SJSA1 (cell line): ENCODE results near the gene PAGR1. TPM values are rescaled to one million over a fixed set of nuclear protein-coding genes. Genes with fewer than 3 reads are reported as not detected.

ENCODE experiments used
- DNase-seq, 2 experiments: peaks; one replicate each; pipeline ENCODE4 v3.0.0-alpha.2; 2015 to 2020; ENCODE audit warnings: low spot score in 2 of 2, low read depth in 1 of 2
- H3K27ac ChIP-seq: fragments of 250-450 bp; sonication (Bioruptor Pico); 2 replicates; pipeline ENCODE4 v1.5.1; 2020; ENCODE audit warnings: mild to moderate bottlenecking, moderate library complexity
- H3K27me3 ChIP-seq: fragments of 250-450 bp; sonication (Bioruptor Pico); replicated peaks from 2 replicates; pipeline ENCODE4 v1.5.1; 2020; ENCODE audit warnings: mild to moderate bottlenecking, moderate library complexity
- H3K36me3 ChIP-seq: fragments of 250-450 bp; sonication (Bioruptor Pico); 2 replicates; pipeline ENCODE4 v1.5.1; 2020; ENCODE audit warnings: mild to moderate bottlenecking
- H3K4me1 ChIP-seq: fragments of 250-450 bp; sonication (Bioruptor Pico); replicated peaks from 2 replicates; pipeline ENCODE4 v1.6.1; 2021; ENCODE audit warnings: mild to moderate bottlenecking
- H3K4me3 ChIP-seq: fragments of 250-450 bp; sonication (Bioruptor Pico); 2 replicates; pipeline ENCODE4 v1.5.1; 2020; ENCODE audit warnings: mild to moderate bottlenecking
- H3K9me3 ChIP-seq: fragments of 250-450 bp; sonication (Bioruptor Pico); replicated peaks from 2 replicates; pipeline ENCODE4 v1.5.1; 2020; ENCODE audit warnings: mild to moderate bottlenecking
- total RNA-seq: library from RNA; depleted of rRNA; stranded (reverse); fragments of >200 nt; shearing (Covaris generic); gene quantifications from 2 replicates; pipeline ENCODE4 v1.2.3, GENCODE V29; 2014

PAGR1 gene
- total RNA-seq, 1 experiment from 2014 or later = 39.3 TPM

GRCh38 chr16:29844575-29845331 is 28.8 kb downstream of the PAGR1 start:
- DNase-seq = no peak
- H3K27me3 ChIP-seq = no peaks in the 10 kb centered on the region
- H3K4me3 ChIP-seq = no peak overlapping the region
- no peaks in the 10 kb centered on the region for H3K9me3 ChIP-seq
- peaks cover 75% of the 10 kb centered on the region for H3K36me3 ChIP-seq
- peaks cover 5% of the 10 kb centered on the region; the same call in 1 of the 2 replicates for H3K4me1 ChIP-seq
- H3K27ac ChIP-seq = no peak overlapping the region

GRCh38 chr16:29845656-29846055 is 29.7 kb downstream of the PAGR1 start:
- H3K36me3 ChIP-seq = peaks cover 66% of the 10 kb centered on the region
- H3K9me3 ChIP-seq = no peaks in the 10 kb centered on the region
- no peak for DNase-seq
- H3K4me1 ChIP-seq = peaks cover 5% of the 10 kb centered on the region; the same call in 1 of the 2 replicates
- no peaks in the 10 kb centered on the region for H3K27me3 ChIP-seq
- no peak overlapping the region for H3K27ac ChIP-seq
- H3K4me3 ChIP-seq = no peak overlapping the region

- H3K36me3 ChIP-seq = peaks cover 47% of the 10 kb centered on the region
- H3K4me1 ChIP-seq = peaks cover 5% of the 10 kb centered on the region; the same call in 1 of the 2 replicates
- no peak overlapping the region for H3K27ac ChIP-seq
- no peaks in the 10 kb centered on the region for H3K9me3 ChIP-seq
- no peak overlapping the region for H3K4me3 ChIP-seq
- no peaks in the 10 kb centered on the region for H3K27me3 ChIP-seq
- peak; percentile 42 to 80 for DNase-seq
These were observed 32.7 kb downstream of the PAGR1 start for GRCh38 chr16:29848420-29849297.

- H3K27ac ChIP-seq = no peak overlapping the region
- no peak for DNase-seq
- H3K27me3 ChIP-seq = no peaks in the 10 kb centered on the region
- H3K4me3 ChIP-seq = no peak overlapping the region
- peaks cover 39% of the 10 kb centered on the region for H3K36me3 ChIP-seq
- peaks cover 5% of the 10 kb centered on the region; the same call in 1 of the 2 replicates for H3K4me1 ChIP-seq
- H3K9me3 ChIP-seq = no peaks in the 10 kb centered on the region
These were observed 33.6 kb downstream of the PAGR1 start for GRCh38 chr16:29849505-29849904.

GRCh38 chr16:29850998-29851397 is 35.0 kb downstream of the PAGR1 start:
- H3K9me3 ChIP-seq = no peaks in the 10 kb centered on the region
- H3K4me3 ChIP-seq = no peak overlapping the region
- H3K36me3 ChIP-seq = peaks cover 26% of the 10 kb centered on the region
- peaks cover 5% of the 10 kb centered on the region; the same call in 1 of the 2 replicates for H3K4me1 ChIP-seq
- H3K27ac ChIP-seq = no peak overlapping the region
- no peaks in the 10 kb centered on the region for H3K27me3 ChIP-seq
- DNase-seq = no peak

- Histone ChIP-seq H3K4me3 (no peak overlapping the region), H3K27ac (no peak overlapping the region), H3K27me3 (no peaks in the 10 kb centered on the region), H3K4me1 (peaks cover 5% of the 10 kb centered on the region; the same call in 1 of the 2 replicates), H3K36me3 (peaks cover 9% of the 10 kb centered on the region), H3K9me3 (no peaks in the 10 kb centered on the region)
- no peak for DNase-seq
These were observed 36.7 kb downstream of the PAGR1 start for GRCh38 chr16:29852654-29853053.

- no peaks in the 10 kb centered on the region for H3K4me1 ChIP-seq
- H3K9me3 ChIP-seq = no peaks in the 10 kb centered on the region
- no peak overlapping the region for H3K4me3 ChIP-seq
- no peaks in the 10 kb centered on the region for H3K27me3 ChIP-seq
- peaks cover 13% of the 10 kb centered on the region for H3K36me3 ChIP-seq
- H3K27ac ChIP-seq = no peak overlapping the region
- DNase-seq = no peak
These were observed 38.7 kb downstream of the PAGR1 start for GRCh38 chr16:29854520-29855100.

- Histone ChIP-seq H3K36me3 (peaks cover 30% of the 10 kb centered on the region), H3K9me3 (no peaks in the 10 kb centered on the region), H3K4me3 (no peak overlapping the region), H3K27ac (no peak overlapping the region), H3K27me3 (no peaks in the 10 kb centered on the region), H3K4me1 (0 out of 2 replicates have a peak, but pooled peaks cover 5% of the 10 kb centered on the region)
- DNase-seq = no peak
These were observed 41.3 kb downstream of the PAGR1 start for GRCh38 chr16:29857133-29857760.

GRCh38 chr16:29858149-29858849 is 42.3 kb downstream of the PAGR1 start:
- DNase-seq = no peak
- H3K4me1 ChIP-seq = 0 out of 2 replicates have a peak, but pooled peaks cover 5% of the 10 kb centered on the region
- H3K9me3 ChIP-seq = no peaks in the 10 kb centered on the region
- H3K27ac ChIP-seq = no peak overlapping the region
- peaks cover 33% of the 10 kb centered on the region for H3K36me3 ChIP-seq
- H3K27me3 ChIP-seq = no peaks in the 10 kb centered on the region
- no peak overlapping the region for H3K4me3 ChIP-seq

- Histone ChIP-seq H3K4me3 (no peak overlapping the region), H3K27me3 (no peaks in the 10 kb centered on the region), H3K36me3 (peaks cover 33% of the 10 kb centered on the region), H3K27ac (no peak overlapping the region), H3K9me3 (no peaks in the 10 kb centered on the region), H3K4me1 (peaks cover 9% of the 10 kb centered on the region; the same call in 1 of the 2 replicates)
- no peak for DNase-seq
These were observed 43.0 kb downstream of the PAGR1 start for GRCh38 chr16:29858974-29859373.

- no peak for DNase-seq
- no peak overlapping the region for H3K4me3 ChIP-seq
- no peaks in the 10 kb centered on the region for H3K9me3 ChIP-seq
- H3K27ac ChIP-seq = no peak overlapping the region
- H3K27me3 ChIP-seq = no peaks in the 10 kb centered on the region
- peaks cover 33% of the 10 kb centered on the region for H3K36me3 ChIP-seq
- peaks cover 9% of the 10 kb centered on the region; the same call in 1 of the 2 replicates for H3K4me1 ChIP-seq
These were observed 44.3 kb downstream of the PAGR1 start for GRCh38 chr16:29860218-29860617.

GRCh38 chr16:29862383-29862883 is 46.5 kb downstream of the PAGR1 start:
- H3K36me3 ChIP-seq = peaks cover 33% of the 10 kb centered on the region
- H3K27me3 ChIP-seq = no peaks in the 10 kb centered on the region
- no peaks in the 10 kb centered on the region for H3K9me3 ChIP-seq
- H3K27ac ChIP-seq = no peak overlapping the region
- peaks cover 9% of the 10 kb centered on the region; the same call in 1 of the 2 replicates for H3K4me1 ChIP-seq
- H3K4me3 ChIP-seq = peak overlapping the region; percentile 70
- peak in 1 of 2 experiments; percentile 2 for DNase-seq
